ENCODE results near the gene RFC5. TPM values are rescaled to one million over a fixed set of nuclear protein-coding genes. Genes with fewer than 3 reads are reported as not detected.
"Not testable (repeated sequence)": the region's sequence is repeated elsewhere in the genome, so short reads cannot be mapped to it uniquely, and the experiment has no call there.

The RFC5 gene
- total RNA-seq, 1 experiment from 2014 or later = 34.7 TPM

- ChIA-PET POLR2A (ENCODE audit: unreplicated experiment) (interaction anchor here (0.5 kb wide), 1 partner anchor 48 kb away, joined by 6 read pairs; no protein-coding TSS in a partner anchor), CTCF (no interaction called here)
- Histone ChIP-seq H3K4me3 (no peak overlapping the region; the same call in 1 of the 2 replicates), H3K27ac (no peak overlapping the region), H3F3A (ENCODE audit: insufficient read depth, low read depth) (no peaks in the 10 kb centered on the region), H3K9me2 (ENCODE audit: insufficient read depth) (no peaks in the 10 kb centered on the region), H3K9me3 (ENCODE audit: insufficient read depth, low read depth) (no peaks in the 10 kb centered on the region), H3K79me2 (ENCODE audit: low read depth) (peaks cover 24% of the 10 kb centered on the region), H3K4me1 (replicated peaks; ENCODE audit: insufficient read depth) (peaks cover 16% of the 10 kb centered on the region), H2AFZ (no peak overlapping the region), H3K27me3 (ENCODE audit: insufficient read depth, low read depth) (no peaks in the 10 kb centered on the region), H4K20me1 (ENCODE audit: insufficient read depth) (no peaks in the 10 kb centered on the region), H3K36me3 (ENCODE audit: low read depth) (peaks cover 4% of the 10 kb centered on the region; the same call in 1 of the 2 replicates), H3K4me2 (peak overlapping the region; percentile 96)
- no TSS peak for BruUV-seq (replicated peaks)
- TF ChIP-seq CTCF (conservative IDR thresholded peaks at IDR 0.05) = no peak
- no peak for DNase-seq
- intact Hi-C loops (cut with micrococcal nuclease; ENCODE audit: unreplicated experiment) = loop anchor here (2.0 kb wide), 2 partner anchors 17 to 45 kb away; no protein-coding TSS in a partner anchor
Measured at GRCh38 chr12:118017926-118018325, 1.4 kb downstream of the RFC5 start.

DNA sequence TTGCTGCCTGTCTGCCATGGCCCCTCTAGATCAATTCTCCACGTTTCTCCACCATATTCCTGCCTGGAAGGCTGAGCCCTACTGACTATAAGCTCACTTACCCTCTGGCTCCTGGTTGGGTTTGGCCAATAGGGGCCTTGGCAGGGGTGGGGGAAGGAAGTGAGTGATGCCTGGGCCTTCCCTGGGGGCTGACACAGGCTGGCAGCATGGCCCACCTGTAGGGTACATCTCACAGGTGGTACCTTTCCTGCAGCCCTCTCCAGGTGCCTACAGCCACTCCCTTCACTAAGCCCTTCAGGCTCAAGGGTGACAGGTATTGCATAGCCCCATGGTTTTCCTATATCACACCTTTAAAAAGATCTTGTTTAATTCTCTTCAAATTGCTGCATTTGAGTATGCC lies 3.5 kb downstream of the RFC5 start:
- H4K20me1 ChIP-seq (ENCODE audit: insufficient read depth) = no peaks in the 10 kb centered on the region
- no peaks in the 10 kb centered on the region for H3K9me3 ChIP-seq (ENCODE audit: insufficient read depth, low read depth)
- peaks cover 24% of the 10 kb centered on the region for H3K79me2 ChIP-seq (ENCODE audit: low read depth)
- DNase-seq = no peak
- ChIA-PET CTCF (no interaction called here), POLR2A (ENCODE audit: unreplicated experiment) (no interaction called here)
- TF ChIP-seq CTCF (conservative IDR thresholded peaks at IDR 0.05) (no peak), EZH2 (IDR thresholded peaks at IDR 0.05; ENCODE audit: low read depth) (no peak)
- peaks cover 4% of the 10 kb centered on the region; the same call in 1 of the 2 replicates for H3K36me3 ChIP-seq (ENCODE audit: low read depth)
- no TSS peak for BruUV-seq (replicated peaks)
- intact Hi-C loops (cut with micrococcal nuclease; ENCODE audit: unreplicated experiment) = no loop called here
- no peaks in the 10 kb centered on the region for H3K9me2 ChIP-seq (ENCODE audit: insufficient read depth)
- no peak overlapping the region for H3K4me2 ChIP-seq
- H3K4me1 ChIP-seq (replicated peaks; ENCODE audit: insufficient read depth) = peaks cover 16% of the 10 kb centered on the region
- H3F3A ChIP-seq (ENCODE audit: insufficient read depth, low read depth) = no peaks in the 10 kb centered on the region
- H3K27ac ChIP-seq = no peak overlapping the region
- H2AFZ ChIP-seq = no peak overlapping the region
- no peak overlapping the region for H3K4me3 ChIP-seq
- H3K27me3 ChIP-seq (ENCODE audit: insufficient read depth, low read depth) = no peaks in the 10 kb centered on the region

- H3K79me2 ChIP-seq (ENCODE audit: low read depth) = peaks cover 18% of the 10 kb centered on the region
Measured at GRCh38 chr12:118022097-118022727, 5.7 kb downstream of the RFC5 start.

DNA sequence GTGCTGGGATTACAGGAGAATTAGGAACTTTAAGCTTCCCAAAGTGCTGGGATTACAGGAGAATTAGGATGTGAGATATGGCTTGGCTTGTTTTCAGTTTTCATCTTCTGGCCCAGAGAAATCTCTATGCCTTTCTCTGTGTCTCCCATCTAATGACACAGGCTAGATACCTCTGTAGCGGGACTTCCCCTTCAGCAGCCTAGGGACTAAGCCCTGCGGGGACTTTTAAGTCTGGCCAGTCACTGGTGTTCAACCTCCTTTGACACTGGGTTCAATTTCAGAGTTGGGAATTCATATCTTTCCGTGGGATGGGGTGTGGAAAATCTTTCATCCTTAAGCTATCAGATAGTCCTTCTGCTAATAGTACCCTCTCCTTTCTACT lies 6.2 kb downstream of the RFC5 start:
- intact Hi-C loops (cut with micrococcal nuclease; ENCODE audit: unreplicated experiment) = no loop called here
- Histone ChIP-seq H3K27me3 (ENCODE audit: insufficient read depth, low read depth) (no peaks in the 10 kb centered on the region), H4K20me1 (ENCODE audit: insufficient read depth) (no peaks in the 10 kb centered on the region), H3K36me3 (ENCODE audit: low read depth) (peaks cover 13% of the 10 kb centered on the region), H3F3A (ENCODE audit: insufficient read depth, low read depth) (no peaks in the 10 kb centered on the region), H3K4me3 (no peak overlapping the region), H3K9me3 (ENCODE audit: insufficient read depth, low read depth) (no peaks in the 10 kb centered on the region), H3K9me2 (ENCODE audit: insufficient read depth) (no peaks in the 10 kb centered on the region), H3K79me2 (ENCODE audit: low read depth) (peaks cover 13% of the 10 kb centered on the region), H3K4me1 (replicated peaks; ENCODE audit: insufficient read depth) (peaks cover 5% of the 10 kb centered on the region; the same call in 1 of the 2 replicates), H2AFZ (no peak overlapping the region), H3K27ac (no peak overlapping the region), H3K4me2 (no peak overlapping the region)
- TF ChIP-seq CTCF (conservative IDR thresholded peaks at IDR 0.05) (no peak), EZH2 (IDR thresholded peaks at IDR 0.05; ENCODE audit: low read depth) (no peak)
- ChIA-PET POLR2A (ENCODE audit: unreplicated experiment) (no interaction called here), CTCF (no interaction called here)
- no peak for DNase-seq
- BruUV-seq (replicated peaks) = no TSS peak

More at GRCh38 chr12:118022097-118022727, 5.7 kb downstream of the RFC5 start:
- H4K20me1 ChIP-seq (ENCODE audit: insufficient read depth); H3K27ac ChIP-seq; intact Hi-C loops (cut with micrococcal nuclease; ENCODE audit: unreplicated experiment); DNase-seq; H3K4me3 ChIP-seq; H3K9me3 ChIP-seq (ENCODE audit: insufficient read depth, low read depth); H3K4me2 ChIP-seq; H2AFZ ChIP-seq; H3K27me3 ChIP-seq (ENCODE audit: insufficient read depth, low read depth); H3K4me1 ChIP-seq (replicated peaks; ENCODE audit: insufficient read depth); H3F3A ChIP-seq (ENCODE audit: insufficient read depth, low read depth); BruUV-seq (replicated peaks); POLR2A ChIA-PET (ENCODE audit: unreplicated experiment); H3K9me2 ChIP-seq (ENCODE audit: insufficient read depth); CTCF ChIA-PET: not testable (repeated sequence)
- H3K36me3 ChIP-seq (ENCODE audit: low read depth) = peaks cover 13% of the 10 kb centered on the region
